HCT116 (cell line): Measurements from ENCODE around the gene NIT2.

Experiments
- ELF1 ChIP-seq: IDR thresholded peaks from 2 replicates; pipeline ENCODE4 v1.6.1; 2012; ENCODE audit warnings: low read depth, borderline replicate concordance
- EZH2 ChIP-seq: fragments of 200-600 bp; sonication (generic); IDR thresholded peaks from 2 replicates; pipeline ENCODE4 v1.6.1; 2017; ENCODE audit warnings: antibody characterized with exemption, mixed run types
- FOSL1 ChIP-seq: IDR thresholded peaks from 2 replicates; pipeline ENCODE4 v1.6.1; 2012; ENCODE audit warnings: low read depth
- POLR2A ChIP-seq: IDR thresholded peaks from 2 replicates; pipeline ENCODE4 v1.7.0; 2011; ENCODE audit warnings: borderline replicate concordance; ENCODE audit not compliant: insufficient read depth, insufficient read length; ENCODE audit errors: extremely low read depth
- POLR2AphosphoS5 ChIP-seq: IDR thresholded peaks from 2 replicates; pipeline ENCODE4 v1.6.1; 2011; ENCODE audit warnings: mild to moderate bottlenecking, low read depth, low read length, moderate library complexity
- RAD21 ChIP-seq: IDR thresholded peaks from 2 replicates; pipeline ENCODE4 v1.6.1; 2012; ENCODE audit warnings: low read depth, mild to moderate bottlenecking
- SIN3A ChIP-seq: IDR thresholded peaks from 2 replicates; pipeline ENCODE4 v1.6.1; 2012; ENCODE audit warnings: low read depth
- SRF ChIP-seq: IDR thresholded peaks from 2 replicates; pipeline ENCODE4 v1.6.1; 2012; ENCODE audit warnings: low read depth
- TCF7L2 ChIP-seq: IDR thresholded peaks from 2 replicates; pipeline ENCODE4 v1.7.0; 2011; ENCODE audit warnings: borderline replicate concordance, inconsistent platforms; ENCODE audit not compliant: insufficient read depth, insufficient read length; ENCODE audit errors: extremely low read depth
- TF ChIP-seq, protein P1 (sequence below), 3 experiments: fragments of 200-600 bp in 1 of 3; sonication (generic) in 1 of 3; IDR thresholded peaks in 2 of 3; conservative IDR thresholded peaks in 1 of 3; 2 replicates each; pipeline ENCODE4 v1.5.1; 2012 to 2017; ENCODE audit warnings: low read depth in 2 of 3, low read length in 2 of 3, antibody characterized with exemption in 1 of 3, borderline replicate concordance in 1 of 3, control low read depth in 1 of 3, mild to moderate bottlenecking in 1 of 3, mixed read lengths in 1 of 3, mixed run types in 1 of 3, moderate library complexity in 1 of 3; ENCODE audit not compliant: insufficient read depth in 1 of 3
- TF ChIP-seq, protein P2 (sequence below): IDR thresholded peaks from 2 replicates; pipeline ENCODE4 v1.6.1; 2012
- TF ChIP-seq, protein P3 (sequence below): IDR thresholded peaks from 2 replicates; pipeline ENCODE4 v1.6.1; 2012

DNA sequence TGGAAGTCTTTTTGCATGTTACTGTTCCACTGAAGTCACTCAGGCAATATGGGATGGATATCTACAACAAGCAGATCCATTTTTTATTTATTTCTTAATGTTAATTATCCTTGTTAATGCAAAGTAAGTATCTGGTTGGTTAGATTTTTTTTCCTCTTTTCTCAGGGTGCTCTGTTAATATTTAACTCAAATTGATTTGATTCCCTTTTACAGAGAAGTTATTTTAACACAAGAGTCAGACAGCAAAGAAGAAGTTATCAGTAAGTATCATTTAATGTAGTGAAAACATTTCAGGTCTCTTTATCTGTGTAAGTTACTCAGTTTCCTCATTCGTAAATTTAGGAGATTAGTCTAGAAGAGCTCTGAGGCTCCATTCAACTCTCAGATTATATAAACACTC is 39.5 kb upstream of the NIT2 start:
- TF ChIP-seq, protein P1, sequence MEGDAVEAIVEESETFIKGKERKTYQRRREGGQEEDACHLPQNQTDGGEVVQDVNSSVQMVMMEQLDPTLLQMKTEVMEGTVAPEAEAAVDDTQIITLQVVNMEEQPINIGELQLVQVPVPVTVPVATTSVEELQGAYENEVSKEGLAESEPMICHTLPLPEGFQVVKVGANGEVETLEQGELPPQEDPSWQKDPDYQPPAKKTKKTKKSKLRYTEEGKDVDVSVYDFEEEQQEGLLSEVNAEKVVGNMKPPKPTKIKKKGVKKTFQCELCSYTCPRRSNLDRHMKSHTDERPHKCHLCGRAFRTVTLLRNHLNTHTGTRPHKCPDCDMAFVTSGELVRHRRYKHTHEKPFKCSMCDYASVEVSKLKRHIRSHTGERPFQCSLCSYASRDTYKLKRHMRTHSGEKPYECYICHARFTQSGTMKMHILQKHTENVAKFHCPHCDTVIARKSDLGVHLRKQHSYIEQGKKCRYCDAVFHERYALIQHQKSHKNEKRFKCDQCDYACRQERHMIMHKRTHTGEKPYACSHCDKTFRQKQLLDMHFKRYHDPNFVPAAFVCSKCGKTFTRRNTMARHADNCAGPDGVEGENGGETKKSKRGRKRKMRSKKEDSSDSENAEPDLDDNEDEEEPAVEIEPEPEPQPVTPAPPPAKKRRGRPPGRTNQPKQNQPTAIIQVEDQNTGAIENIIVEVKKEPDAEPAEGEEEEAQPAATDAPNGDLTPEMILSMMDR (IDR thresholded peaks at IDR 0.05 in 2 of 3, conservative IDR thresholded peaks at IDR 0.05 in 1 of 3; ENCODE audit: borderline replicate concordance in 1 of 3, insufficient read depth in 1 of 3, low read depth in 2 of 3, low read length in 2 of 3) = no peak
- TF ChIP-seq RAD21 = no peak
- TF ChIP-seq SIN3A = no peak
- no peak for TF ChIP-seq POLR2A
- no peak for TF ChIP-seq POLR2AphosphoS5
- no peak for TF ChIP-seq EZH2
- TF ChIP-seq, protein P2, sequence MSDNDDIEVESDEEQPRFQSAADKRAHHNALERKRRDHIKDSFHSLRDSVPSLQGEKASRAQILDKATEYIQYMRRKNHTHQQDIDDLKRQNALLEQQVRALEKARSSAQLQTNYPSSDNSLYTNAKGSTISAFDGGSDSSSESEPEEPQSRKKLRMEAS = no peak
- TF ChIP-seq, protein P3, sequence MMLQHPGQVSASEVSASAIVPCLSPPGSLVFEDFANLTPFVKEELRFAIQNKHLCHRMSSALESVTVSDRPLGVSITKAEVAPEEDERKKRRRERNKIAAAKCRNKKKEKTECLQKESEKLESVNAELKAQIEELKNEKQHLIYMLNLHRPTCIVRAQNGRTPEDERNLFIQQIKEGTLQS = no peak
- TF ChIP-seq FOSL1 = no peak
- no peak for TF ChIP-seq SRF
- TF ChIP-seq TCF7L2 = no peak
- TF ChIP-seq ELF1 = no peak
